PFSK-1 (cell line): ENCODE results near the gene TMEM38B.

ENCODE experiments used
- FOXP2 ChIP-seq: optimal IDR thresholded peaks from 2 replicates; pipeline ENCODE3; 2011; ENCODE audit warnings: borderline replicate concordance, control low read depth, inconsistent platforms; ENCODE audit not compliant: insufficient read depth; ENCODE audit errors: extremely low read length, extremely low read depth
- POLR2AphosphoS5 ChIP-seq: IDR thresholded peaks from 2 replicates; pipeline ENCODE4 v1.6.1; 2012; ENCODE audit warnings: low read depth, mild to moderate bottlenecking, control low read depth, low read length, moderate library complexity
- SIN3A ChIP-seq: IDR thresholded peaks from 2 replicates; pipeline ENCODE4 v1.6.1; 2012; ENCODE audit warnings: mild to moderate bottlenecking, low read length, moderate library complexity, borderline replicate concordance; ENCODE audit not compliant: insufficient read depth
- TAF1 ChIP-seq: IDR thresholded peaks from 2 replicates; pipeline ENCODE4 v1.6.1; 2012; ENCODE audit warnings: low read length, control low read depth, borderline replicate concordance; ENCODE audit not compliant: insufficient read depth
- TF ChIP-seq, protein P1 (sequence below), 2 experiments: IDR thresholded peaks; 2 replicates each; pipeline versions ENCODE4 v1.6.1 to v1.8.0; 2011 to 2012; ENCODE audit warnings: low read depth in 2 of 2, low read length in 2 of 2, control low read depth in 1 of 2, inconsistent platforms in 1 of 2, mild to moderate bottlenecking in 1 of 2, moderate library complexity in 1 of 2; ENCODE audit not compliant: insufficient read depth in 1 of 2

DNA sequence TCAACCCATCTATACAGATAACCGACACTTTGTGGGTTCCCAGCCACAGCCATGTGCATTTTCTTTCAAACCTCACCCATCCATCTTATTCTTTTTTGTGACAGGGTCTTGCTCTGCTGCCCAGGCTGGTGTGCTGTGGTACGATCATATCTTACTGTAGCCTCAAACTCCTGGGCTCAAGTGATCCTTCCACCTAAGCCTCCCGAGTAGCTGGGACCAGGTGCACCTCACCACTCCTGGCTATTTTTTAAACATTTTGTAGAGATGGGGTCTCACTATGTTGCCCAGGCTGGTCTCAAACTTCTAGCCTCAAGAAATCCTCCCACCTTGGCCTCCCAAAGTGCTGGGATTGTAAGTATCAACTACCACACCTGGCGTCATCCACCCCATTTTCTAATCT lies 7.4 kb upstream of the TMEM38B start:
- TF ChIP-seq, protein P1, sequence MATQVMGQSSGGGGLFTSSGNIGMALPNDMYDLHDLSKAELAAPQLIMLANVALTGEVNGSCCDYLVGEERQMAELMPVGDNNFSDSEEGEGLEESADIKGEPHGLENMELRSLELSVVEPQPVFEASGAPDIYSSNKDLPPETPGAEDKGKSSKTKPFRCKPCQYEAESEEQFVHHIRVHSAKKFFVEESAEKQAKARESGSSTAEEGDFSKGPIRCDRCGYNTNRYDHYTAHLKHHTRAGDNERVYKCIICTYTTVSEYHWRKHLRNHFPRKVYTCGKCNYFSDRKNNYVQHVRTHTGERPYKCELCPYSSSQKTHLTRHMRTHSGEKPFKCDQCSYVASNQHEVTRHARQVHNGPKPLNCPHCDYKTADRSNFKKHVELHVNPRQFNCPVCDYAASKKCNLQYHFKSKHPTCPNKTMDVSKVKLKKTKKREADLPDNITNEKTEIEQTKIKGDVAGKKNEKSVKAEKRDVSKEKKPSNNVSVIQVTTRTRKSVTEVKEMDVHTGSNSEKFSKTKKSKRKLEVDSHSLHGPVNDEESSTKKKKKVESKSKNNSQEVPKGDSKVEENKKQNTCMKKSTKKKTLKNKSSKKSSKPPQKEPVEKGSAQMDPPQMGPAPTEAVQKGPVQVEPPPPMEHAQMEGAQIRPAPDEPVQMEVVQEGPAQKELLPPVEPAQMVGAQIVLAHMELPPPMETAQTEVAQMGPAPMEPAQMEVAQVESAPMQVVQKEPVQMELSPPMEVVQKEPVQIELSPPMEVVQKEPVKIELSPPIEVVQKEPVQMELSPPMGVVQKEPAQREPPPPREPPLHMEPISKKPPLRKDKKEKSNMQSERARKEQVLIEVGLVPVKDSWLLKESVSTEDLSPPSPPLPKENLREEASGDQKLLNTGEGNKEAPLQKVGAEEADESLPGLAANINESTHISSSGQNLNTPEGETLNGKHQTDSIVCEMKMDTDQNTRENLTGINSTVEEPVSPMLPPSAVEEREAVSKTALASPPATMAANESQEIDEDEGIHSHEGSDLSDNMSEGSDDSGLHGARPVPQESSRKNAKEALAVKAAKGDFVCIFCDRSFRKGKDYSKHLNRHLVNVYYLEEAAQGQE (IDR thresholded peaks at IDR 0.05; ENCODE audit: insufficient read depth in 1 of 2, low read depth in 2 of 2, low read length in 2 of 2): no peak
- TF ChIP-seq POLR2AphosphoS5 (no peak), TAF1 (no peak), SIN3A (no peak), FOXP2 (no peak)
